HG03159 (cell line): ENCODE data around the gene SPNS2.

Experiments used
- ATAC-seq: cut with Tn5 transposase; IDR thresholded peaks from one replicate; pipeline ENCODE4 v1.9.1; 2021; ENCODE audit warnings: mild to moderate bottlenecking, moderate library complexity; ENCODE audit not compliant: unreplicated experiment

Gene SPNS2

GRCh38 chr17:4480929-4481898 lies 17.5 kb upstream of the SPNS2 start:
- no peak for ATAC-seq

- no peak for ATAC-seq
Measured at GRCh38 chr17:4482338-4483011, 16.2 kb upstream of the SPNS2 start.

GRCh38 chr17:4483012-4483840 lies 15.5 kb upstream of the SPNS2 start:
- no peak for ATAC-seq

- no peak for ATAC-seq
Measured at GRCh38 chr17:4485676-4486646, 12.7 kb upstream of the SPNS2 start.

- no peak for ATAC-seq
Measured at GRCh38 chr17:4487296-4487695, 11.4 kb upstream of the SPNS2 start.

- ATAC-seq = no peak
Measured at GRCh38 chr17:4487820-4488716, 10.6 kb upstream of the SPNS2 start.

- no peak for ATAC-seq
Measured at GRCh38 chr17:4488989-4489595, 9.6 kb upstream of the SPNS2 start.

- no peak for ATAC-seq
Measured at GRCh38 chr17:4490109-4490591, 8.5 kb upstream of the SPNS2 start.

- ATAC-seq = no peak
Measured at GRCh38 chr17:4490637-4491061, 8.0 kb upstream of the SPNS2 start.

- ATAC-seq = no peak
Measured at GRCh38 chr17:4492721-4493561, 5.7 kb upstream of the SPNS2 start.

- no peak for ATAC-seq
Measured at GRCh38 chr17:4497101-4497824, 1.4 kb upstream of the SPNS2 start.

- ATAC-seq = no peak
Measured at GRCh38 chr17:4499431-4500190, 930 bp downstream of the SPNS2 start.

- no peak for ATAC-seq
Measured at GRCh38 chr17:4500191-4500571, 1.5 kb downstream of the SPNS2 start.

- ATAC-seq = no peak
Measured at GRCh38 chr17:4501295-4501949, 2.7 kb downstream of the SPNS2 start.

GRCh38 chr17:4502466-4503154 lies 3.9 kb downstream of the SPNS2 start:
- no peak for ATAC-seq
